Measurements from ENCODE around the gene P3H1.
"Not testable (repeated sequence)": the region's sequence is repeated elsewhere in the genome, so short reads cannot be mapped to it uniquely, and the experiment has no call there.

DNA sequence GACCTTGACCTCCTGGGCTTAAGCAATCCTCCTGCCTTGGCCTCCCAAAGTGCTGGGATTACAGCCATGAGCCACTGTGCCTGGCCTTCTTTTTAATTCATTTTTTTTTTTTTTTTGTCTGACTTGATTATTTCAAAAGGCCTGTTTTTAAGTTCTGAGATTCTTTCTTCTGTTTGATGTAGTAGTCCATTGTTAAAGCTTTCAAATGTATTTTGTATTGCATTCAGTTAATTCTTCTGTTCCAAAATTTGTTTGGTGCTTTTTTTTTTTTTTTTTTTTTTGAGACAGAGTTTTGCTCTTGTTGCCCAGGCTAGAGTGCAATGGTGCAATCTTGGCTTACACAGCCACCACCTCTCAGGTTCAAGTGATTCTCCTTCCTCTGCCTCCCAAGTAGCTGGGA, 52.4 kb downstream of the P3H1 start:
- TF ChIP-seq, protein P1, sequence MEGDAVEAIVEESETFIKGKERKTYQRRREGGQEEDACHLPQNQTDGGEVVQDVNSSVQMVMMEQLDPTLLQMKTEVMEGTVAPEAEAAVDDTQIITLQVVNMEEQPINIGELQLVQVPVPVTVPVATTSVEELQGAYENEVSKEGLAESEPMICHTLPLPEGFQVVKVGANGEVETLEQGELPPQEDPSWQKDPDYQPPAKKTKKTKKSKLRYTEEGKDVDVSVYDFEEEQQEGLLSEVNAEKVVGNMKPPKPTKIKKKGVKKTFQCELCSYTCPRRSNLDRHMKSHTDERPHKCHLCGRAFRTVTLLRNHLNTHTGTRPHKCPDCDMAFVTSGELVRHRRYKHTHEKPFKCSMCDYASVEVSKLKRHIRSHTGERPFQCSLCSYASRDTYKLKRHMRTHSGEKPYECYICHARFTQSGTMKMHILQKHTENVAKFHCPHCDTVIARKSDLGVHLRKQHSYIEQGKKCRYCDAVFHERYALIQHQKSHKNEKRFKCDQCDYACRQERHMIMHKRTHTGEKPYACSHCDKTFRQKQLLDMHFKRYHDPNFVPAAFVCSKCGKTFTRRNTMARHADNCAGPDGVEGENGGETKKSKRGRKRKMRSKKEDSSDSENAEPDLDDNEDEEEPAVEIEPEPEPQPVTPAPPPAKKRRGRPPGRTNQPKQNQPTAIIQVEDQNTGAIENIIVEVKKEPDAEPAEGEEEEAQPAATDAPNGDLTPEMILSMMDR (IDR thresholded peaks at IDR 0.05): not testable (repeated sequence)
- TF ChIP-seq EP300, POLR2A (IDR thresholded peaks at IDR 0.05): not testable (repeated sequence)

Measured in ovary (tissue), 3 donors.